KOPT-K1 (cell line): ENCODE measurements around the gene EIF3A.

Experiments
- H3K27ac ChIP-seq: fragments of 200-600 bp; sonication (generic); 2 replicates; pipeline ENCODE4 v1.5.1; 2016; ENCODE audit warnings: antibody characterized with exemption, mild to moderate bottlenecking, low read depth, low read length; ENCODE audit not compliant: poor library complexity, severe bottlenecking
- H3K36me3 ChIP-seq: fragments of 200-600 bp; sonication (generic); 2 replicates; pipeline ENCODE4 v1.5.1; 2017; ENCODE audit warnings: antibody characterized with exemption, mild to moderate bottlenecking, low read length, moderate library complexity; ENCODE audit not compliant: insufficient read depth
- H3K9me3 ChIP-seq: fragments of 200-600 bp; sonication (generic); 2 replicates; pipeline ENCODE4 v1.5.1; 2017; ENCODE audit warnings: antibody characterized with exemption, low read length, mild to moderate bottlenecking; ENCODE audit not compliant: insufficient read depth, poor library complexity, severe bottlenecking

The EIF3A gene

DNA sequence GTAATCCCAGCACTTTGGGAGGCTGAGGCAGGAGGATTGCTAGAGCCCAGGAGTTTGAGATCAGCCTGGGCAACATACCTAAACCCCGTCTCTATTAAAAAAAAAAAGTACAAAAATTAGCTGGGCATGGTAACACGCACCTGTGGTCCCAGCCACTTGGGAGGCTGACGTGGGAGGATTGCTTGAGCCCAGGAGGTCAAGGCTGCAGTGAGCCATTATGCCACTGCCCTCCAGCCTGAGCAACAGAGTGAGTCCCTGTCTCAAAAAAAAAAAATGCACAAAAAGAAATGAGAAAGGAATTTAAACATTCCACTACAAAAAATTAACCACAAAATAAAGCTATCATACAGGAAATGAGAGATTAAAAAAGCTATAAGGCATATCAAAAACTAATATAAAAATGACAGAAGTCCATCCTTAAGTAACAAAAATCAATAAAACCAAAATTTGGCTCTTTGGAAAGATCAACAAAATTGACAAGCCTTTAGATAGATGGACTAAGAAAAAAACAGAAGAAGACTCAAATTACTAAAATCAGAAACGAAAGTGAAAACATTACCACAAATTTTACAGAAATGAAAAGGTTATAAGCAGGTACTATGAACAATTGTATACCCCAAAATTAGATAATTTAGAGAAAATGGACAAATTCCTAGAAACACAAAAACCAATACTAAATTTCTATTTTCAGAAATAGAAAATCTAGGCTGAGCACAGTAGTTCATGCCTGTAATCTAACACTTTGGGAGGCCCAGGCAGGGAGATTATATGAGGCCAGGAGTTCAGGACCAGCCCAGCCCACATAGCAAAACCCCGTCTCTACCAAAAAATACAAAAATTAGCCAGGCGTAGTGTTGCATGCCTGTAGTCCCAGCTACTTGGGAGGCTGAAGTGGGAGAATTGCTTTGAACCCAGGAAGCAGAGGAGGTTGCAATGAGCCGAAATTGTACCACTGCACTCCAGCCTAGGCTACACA is 93.5 kb downstream of the EIF3A start:
- Histone ChIP-seq H3K36me3 (no peaks in the 10 kb centered on the region), H3K9me3 (peaks cover 17% of the 10 kb centered on the region), H3K27ac (no peak overlapping the region)

DNA sequence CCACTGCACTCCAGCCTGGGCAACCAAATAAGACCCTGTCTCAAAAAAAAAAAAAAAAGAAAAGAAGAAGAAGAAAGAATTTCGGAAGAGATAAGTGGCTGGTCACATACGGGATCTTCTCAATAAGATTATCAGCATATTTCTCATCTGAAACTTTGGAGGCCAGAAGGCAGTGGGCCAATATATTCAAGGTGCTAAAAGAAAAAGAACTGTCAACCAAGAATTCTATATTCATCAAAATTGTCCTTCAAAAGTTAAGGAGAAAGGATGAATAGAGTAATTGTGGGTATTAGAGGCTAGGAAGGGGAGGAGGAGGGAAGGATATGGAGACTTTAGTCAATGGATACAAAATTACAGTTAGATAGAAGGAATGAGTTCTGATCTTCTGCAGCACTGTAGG is 95.0 kb downstream of the EIF3A start:
- Histone ChIP-seq H3K9me3 (peaks cover 17% of the 10 kb centered on the region), H3K27ac (no peak overlapping the region), H3K36me3 (no peaks in the 10 kb centered on the region)
